B cell (primary cell): ENCODE measurements around the gene PRKN. TPM values are rescaled to one million over a fixed set of nuclear protein-coding genes. Genes with fewer than 3 reads are reported as not detected.

Experiments used
- ATAC-seq: fragments of 200-7000 bp; cut with Tn5 transposase; one replicate; pipeline ENCODE4 v1.10.0; 2021; ENCODE audit warnings: low read depth, mild to moderate bottlenecking, moderate number of reproducible peaks, moderate library complexity
- CTCF ChIA-PET: fragments of 350-600 bp; sonication (Branson Sonifier 250); formaldehyde crosslinking; loops from one replicate; lab custom pipeline; 2021; ENCODE audit warnings: antibody characterized with exemption, inconsistent platforms; lab: Charles Lee
- POLR2A ChIA-PET: fragments of 350-600 bp; sonication (Branson Sonifier 250); formaldehyde crosslinking; loops from one replicate; lab custom pipeline; 2021; ENCODE audit warnings: antibody characterized with exemption; lab: Charles Lee
- DNase-seq: peaks from one replicate; pipeline ENCODE4 v3.0.0; 2013
- H2AFZ ChIP-seq: 2 replicates; pipeline ENCODE4 v1.6.1; 2012; ENCODE audit warnings: mild to moderate bottlenecking, low read depth, low read length; ENCODE audit not compliant: insufficient read depth, poor library complexity, severe bottlenecking
- H3K27ac ChIP-seq, 2 donors: 1 replicate in 1 of 2; 2 replicates in 1 of 2; pipeline ENCODE4 v1.5.1; 2012 to 2013; ENCODE audit warnings: low read length in 2 of 2, mild to moderate bottlenecking in 2 of 2, moderate library complexity in 1 of 2
- H3K27me3 ChIP-seq, 4 experiments: fragments of 200-600 bp in 1 of 4; sonication (generic) in 1 of 4; replicated peaks in 1 of 4; 1 replicate in 2 of 4; 2 replicates in 2 of 4; pipeline versions ENCODE4 v1.6.1 to v1.7.0; 2013 to 2016; ENCODE audit warnings: low read length in 3 of 4, mild to moderate bottlenecking in 2 of 4, mixed read lengths in 1 of 4, moderate library complexity in 1 of 4; ENCODE audit not compliant: insufficient read depth in 4 of 4, control insufficient read depth in 3 of 4; ENCODE audit errors: control extremely low read depth in 1 of 4
- H3K36me3 ChIP-seq, 2 experiments: replicated peaks in 1 of 2; 1 replicate in 1 of 2; 2 replicates in 1 of 2; pipeline versions ENCODE4 v1.6.1 to v1.7.1; 2013; ENCODE audit warnings: low read length in 1 of 2; ENCODE audit not compliant: insufficient read depth in 2 of 2, control insufficient read depth in 1 of 2; ENCODE audit errors: control extremely low read depth in 1 of 2, extremely low read depth in 1 of 2
- H3K4me1 ChIP-seq, 2 donors: fragments of 200-600 bp in 1 of 2; sonication (generic) in 1 of 2; 1 replicate in 1 of 2; 2 replicates in 1 of 2; pipeline versions ENCODE4 v1.5.1 to v1.6.1; 2013 to 2017; ENCODE audit warnings: low read length in 2 of 2; ENCODE audit not compliant: control insufficient read depth in 2 of 2, insufficient read depth in 2 of 2
- H3K4me2 ChIP-seq: replicated peaks from 2 replicates; pipeline ENCODE3; 2012; ENCODE audit warnings: mild to moderate bottlenecking, low read depth, low read length; ENCODE audit not compliant: poor library complexity, severe bottlenecking
- H3K4me3 ChIP-seq, 5 experiments: fragments of 200-600 bp in 1 of 5; sonication (generic) in 1 of 5; 1 replicate in 3 of 5; 2 replicates in 2 of 5; pipeline versions ENCODE4 v1.5.1 to v1.7.0; 2011 to 2016; ENCODE audit warnings: low read length in 4 of 5, mild to moderate bottlenecking in 4 of 5, low read depth in 2 of 5, control low read depth in 1 of 5, moderate library complexity in 1 of 5; ENCODE audit not compliant: insufficient read depth in 1 of 5; ENCODE audit errors: control extremely low read depth in 1 of 5, extremely low read depth in 1 of 5
- H3K79me2 ChIP-seq: fragments of 200-600 bp; sonication (generic); one replicate; pipeline ENCODE4 v1.6.0; 2016; ENCODE audit warnings: low read length; ENCODE audit not compliant: control insufficient read depth, insufficient read depth
- H3K9ac ChIP-seq: fragments of 200-600 bp; sonication (generic); 2 replicates; pipeline ENCODE4 v1.6.1; 2017; ENCODE audit warnings: mild to moderate bottlenecking, low read length, moderate library complexity
- H3K9me3 ChIP-seq, 3 donors: one replicate each; pipeline versions ENCODE4 v1.6.1 to v1.7.1; 2013; ENCODE audit warnings: low read length in 2 of 3; ENCODE audit not compliant: control insufficient read depth in 2 of 3, insufficient read depth in 1 of 3; ENCODE audit errors: control extremely low read depth in 1 of 3
- H4K20me1 ChIP-seq: 2 replicates; pipeline ENCODE4 v1.6.0; 2012; ENCODE audit warnings: mild to moderate bottlenecking, low read length; ENCODE audit not compliant: insufficient read depth, control insufficient read depth, poor library complexity, severe bottlenecking
- H3K27ac Mint-ChIP-seq: one replicate; pipeline ENCODE4 v1.8.0; 2021; ENCODE audit warnings: mixed read lengths
- H3K27me3 Mint-ChIP-seq: one replicate; pipeline ENCODE4 v1.8.0; 2021; ENCODE audit warnings: mixed read lengths
- H3K4me1 Mint-ChIP-seq: one replicate; pipeline ENCODE4 v1.8.0; 2021; ENCODE audit warnings: mixed read lengths
- H3K4me3 Mint-ChIP-seq: one replicate; pipeline ENCODE4 v1.8.0; 2021; ENCODE audit warnings: mixed read lengths
- H3K9me3 Mint-ChIP-seq: one replicate; pipeline ENCODE4 v1.8.0; 2022; ENCODE audit warnings: mixed read lengths; ENCODE audit not compliant: insufficient read depth
- CTCF ChIP-seq: fragments of 200-600 bp; IDR thresholded peaks from one replicate; pipeline ENCODE4 v1.8.0; 2022; ENCODE audit warnings: antibody characterized with exemption, mild to moderate bottlenecking
- EZH2 ChIP-seq: IDR thresholded peaks from 2 replicates; pipeline ENCODE4 v1.6.1; 2012; ENCODE audit warnings: borderline replicate concordance, low read depth, mild to moderate bottlenecking, moderate library complexity, low read length; ENCODE audit not compliant: insufficient read depth, poor library complexity, severe bottlenecking
- WGBS: methylation state at CpG from one replicate; pipeline ENCODE4 v1.1.5; 2013; ENCODE audit warnings: missing lambda C conversion rate; ENCODE audit not compliant: insufficient coverage; 5-methylcytosine and 5-hydroxymethylcytosine counted together
- intact Hi-C: fragments of 100-400 bp; cut with micrococcal nuclease; formaldehyde crosslinking; loops from one replicate; pipeline ENCODE4 v1.10.0; 2022
- polyA plus RNA-seq: library from polyadenylated mRNA; depleted of rRNA; stranded (reverse); fragments of >200 nt; gene quantifications from 2 replicates; pipeline ENCODE4 v1.2.3, GENCODE V29; 2012
- total RNA-seq, 2 donors: library from RNA; stranded (reverse); fragments of 120-200 nt in 1 of 2; gene quantifications; 1 replicate in 1 of 2; 2 replicates in 1 of 2; pipeline versions ENCODE4 v1.2.3 to v1.2.4, GENCODE V29; 2013 to 2022

Gene PRKN
- total and polyA plus RNA-seq, 2 donors (not counting 1 experiment from before 2014, with no cell fraction given): 1.6 to 6.2 TPM

GRCh38 chr6:162610351-162610750 is 117.2 kb downstream of the PRKN start:
- no peak overlapping the region for H3K4me3 Mint-ChIP-seq
- H3K9me3 ChIP-seq: peaks cover 0 to 4% (median 2%) of the 10 kb centered on the region in 3 donors
- no peak overlapping the region for H3K4me2 ChIP-seq
- POLR2A ChIA-PET: no interaction called here
- H2AFZ ChIP-seq: no peak overlapping the region
- H3K27ac Mint-ChIP-seq: no peak overlapping the region
- CTCF ChIA-PET: no interaction called here
- H3K27me3 Mint-ChIP-seq: no peaks in the 10 kb centered on the region
- H3K36me3 ChIP-seq: no peaks in the 10 kb centered on the region
- no peak for DNase-seq
- H3K27ac ChIP-seq: no peak overlapping the region
- no peaks in the 10 kb centered on the region for H3K27me3 ChIP-seq
- intact Hi-C loops: no loop called here
- no peak overlapping the region for H3K4me3 ChIP-seq
- no peak overlapping the region for H3K9ac ChIP-seq
- H3K9me3 Mint-ChIP-seq: peaks cover 2% of the 10 kb centered on the region
- H3K4me1 Mint-ChIP-seq: no peaks in the 10 kb centered on the region
- WGBS: 86% methylated on average over 2 of the region's 5 CpGs
- no peaks in the 10 kb centered on the region for H3K79me2 ChIP-seq
- H4K20me1 ChIP-seq: no peaks in the 10 kb centered on the region
- no peak for ATAC-seq
- no peaks in the 10 kb centered on the region for H3K4me1 ChIP-seq
- TF ChIP-seq EZH2 (no peak), CTCF (no peak)

GRCh38 chr6:162605881-162606280 is 121.7 kb downstream of the PRKN start:
- no peaks in the 10 kb centered on the region for H3K9me3 ChIP-seq
- POLR2A ChIA-PET: no interaction called here
- intact Hi-C loops: no loop called here
- H3K27me3 ChIP-seq: no peaks in the 10 kb centered on the region
- H4K20me1 ChIP-seq: no peaks in the 10 kb centered on the region
- no peaks in the 10 kb centered on the region for H3K79me2 ChIP-seq
- DNase-seq (no peak), ATAC-seq (no peak)
- H3K4me2 ChIP-seq: no peak overlapping the region
- Mint-ChIP-seq H3K27ac (no peak overlapping the region), H3K27me3 (no peaks in the 10 kb centered on the region), H3K9me3 (no peaks in the 10 kb centered on the region), H3K4me1 (no peaks in the 10 kb centered on the region), H3K4me3 (no peak overlapping the region)
- TF ChIP-seq CTCF (no peak), EZH2 (no peak)
- CTCF ChIA-PET: no interaction called here
- H3K9ac ChIP-seq: no peak overlapping the region
- no peak overlapping the region for H2AFZ ChIP-seq
- no CpG with 5 or more reads among the region's 1 CpG for WGBS
- no peaks in the 10 kb centered on the region for H3K36me3 ChIP-seq
- H3K4me1 ChIP-seq: no peaks in the 10 kb centered on the region
- no peak overlapping the region for H3K4me3 ChIP-seq
- no peak overlapping the region for H3K27ac ChIP-seq
